Nephron (organoid): Measurements from ENCODE around the gene HIPK1.

Experiments
- H3K27ac Mint-ChIP-seq, 3 experiments: 2 replicates each; pipeline ENCODE4 v1.8.0; 2020; ENCODE audit warnings: mixed read lengths in 3 of 3, mild to moderate bottlenecking in 2 of 3, moderate library complexity in 1 of 3
- H3K27me3 Mint-ChIP-seq: 2 replicates; pipeline ENCODE4 v1.8.0; 2021; ENCODE audit warnings: low read depth, mild to moderate bottlenecking, moderate library complexity, mixed read lengths
- H3K36me3 Mint-ChIP-seq: 2 replicates; pipeline ENCODE4 v1.8.0; 2020; ENCODE audit warnings: low read depth, mixed read lengths
- H3K4me1 Mint-ChIP-seq: 2 replicates; pipeline ENCODE4 v1.8.0; 2020; ENCODE audit warnings: mixed read lengths
- H3K4me3 Mint-ChIP-seq, 3 experiments: 2 replicates each; pipeline ENCODE4 v1.8.0; 2020; ENCODE audit warnings: mild to moderate bottlenecking in 3 of 3, mixed read lengths in 3 of 3, moderate library complexity in 2 of 3
- H3K9me3 Mint-ChIP-seq: 2 replicates; pipeline ENCODE4 v1.8.0; 2020; ENCODE audit warnings: mixed read lengths
- TF ChIP-seq, protein P1 (sequence below), 3 experiments: fragments of 200-600 bp; sonication (generic); IDR thresholded peaks; one replicate each; pipeline ENCODE4 v1.5.0; 2021; ENCODE audit warnings: antibody characterized with exemption in 3 of 3; ENCODE audit not compliant: unreplicated experiment in 3 of 3

Gene HIPK1

DNA sequence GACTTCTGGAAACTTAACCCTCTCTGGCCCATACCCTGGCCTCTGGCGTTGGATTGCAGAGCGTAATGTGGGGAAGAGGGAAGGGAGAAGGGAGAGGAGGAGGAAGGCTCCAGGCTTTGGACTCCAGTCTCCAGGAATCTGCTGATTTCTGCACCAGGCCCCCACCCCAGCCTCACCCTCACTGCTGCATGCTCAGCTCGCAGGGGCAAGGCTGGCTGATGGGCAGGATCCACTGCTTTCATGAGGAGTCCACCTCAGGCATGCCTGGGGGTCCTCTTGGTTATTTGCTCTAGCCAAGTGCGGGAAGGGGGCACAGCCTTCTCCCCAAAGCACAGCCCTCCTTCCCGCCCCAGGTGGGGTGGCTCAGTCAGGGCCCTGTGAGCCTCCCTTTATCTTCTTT lies 53.8 kb downstream of the HIPK1 start:
- peaks cover 82% of the 10 kb centered on the region for H3K4me1 Mint-ChIP-seq
- TF ChIP-seq, protein P1, sequence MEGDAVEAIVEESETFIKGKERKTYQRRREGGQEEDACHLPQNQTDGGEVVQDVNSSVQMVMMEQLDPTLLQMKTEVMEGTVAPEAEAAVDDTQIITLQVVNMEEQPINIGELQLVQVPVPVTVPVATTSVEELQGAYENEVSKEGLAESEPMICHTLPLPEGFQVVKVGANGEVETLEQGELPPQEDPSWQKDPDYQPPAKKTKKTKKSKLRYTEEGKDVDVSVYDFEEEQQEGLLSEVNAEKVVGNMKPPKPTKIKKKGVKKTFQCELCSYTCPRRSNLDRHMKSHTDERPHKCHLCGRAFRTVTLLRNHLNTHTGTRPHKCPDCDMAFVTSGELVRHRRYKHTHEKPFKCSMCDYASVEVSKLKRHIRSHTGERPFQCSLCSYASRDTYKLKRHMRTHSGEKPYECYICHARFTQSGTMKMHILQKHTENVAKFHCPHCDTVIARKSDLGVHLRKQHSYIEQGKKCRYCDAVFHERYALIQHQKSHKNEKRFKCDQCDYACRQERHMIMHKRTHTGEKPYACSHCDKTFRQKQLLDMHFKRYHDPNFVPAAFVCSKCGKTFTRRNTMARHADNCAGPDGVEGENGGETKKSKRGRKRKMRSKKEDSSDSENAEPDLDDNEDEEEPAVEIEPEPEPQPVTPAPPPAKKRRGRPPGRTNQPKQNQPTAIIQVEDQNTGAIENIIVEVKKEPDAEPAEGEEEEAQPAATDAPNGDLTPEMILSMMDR (IDR thresholded peaks at IDR 0.05; ENCODE audit: unreplicated experiment in 3 of 3) = no peak
- peak overlapping the region; percentile 90 to 99 (median 98) for H3K27ac Mint-ChIP-seq

DNA sequence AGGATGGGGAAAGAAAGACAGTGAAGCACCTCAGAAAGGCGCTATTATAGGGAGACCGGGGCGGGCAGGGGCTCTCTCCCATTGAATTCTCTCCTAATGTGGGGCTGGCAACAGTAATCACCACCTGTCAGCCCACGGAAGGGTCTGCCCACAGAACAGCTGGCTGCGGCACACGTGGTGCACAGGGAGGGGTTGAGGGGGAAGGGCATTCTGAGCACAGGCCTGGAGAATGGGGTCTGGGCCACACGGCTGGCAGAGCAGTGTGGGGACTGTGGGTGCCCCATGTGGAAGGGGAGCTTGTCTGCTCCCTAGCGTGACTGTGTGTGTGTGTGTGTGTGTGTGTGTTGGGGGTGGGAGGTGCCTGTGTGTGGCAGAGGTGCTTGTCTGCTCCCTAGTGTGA lies 54.3 kb downstream of the HIPK1 start:
- H3K27me3 Mint-ChIP-seq = peaks cover 4% of the 10 kb centered on the region
- H3K4me1 Mint-ChIP-seq = peaks cover 78% of the 10 kb centered on the region
- peak overlapping the region; percentile 67 to 94 (median 89) for H3K4me3 Mint-ChIP-seq
- TF ChIP-seq, protein P1 (IDR thresholded peaks at IDR 0.05; ENCODE audit: unreplicated experiment in 3 of 3) = no peak
- peaks cover 13% of the 10 kb centered on the region for H3K9me3 Mint-ChIP-seq
- H3K27ac Mint-ChIP-seq = peak overlapping the region; percentile 90 to 99 (median 98)
- peaks cover 29% of the 10 kb centered on the region for H3K36me3 Mint-ChIP-seq

More for the DNA sequence above, 53.8 kb downstream of the HIPK1 start:
- Mint-ChIP-seq H3K27me3 (peaks cover 4% of the 10 kb centered on the region), H3K36me3 (peaks cover 29% of the 10 kb centered on the region), H3K9me3 (peaks cover 13% of the 10 kb centered on the region), H3K4me3 (peak overlapping the region; percentile 67 to 94 (median 89))

DNA sequence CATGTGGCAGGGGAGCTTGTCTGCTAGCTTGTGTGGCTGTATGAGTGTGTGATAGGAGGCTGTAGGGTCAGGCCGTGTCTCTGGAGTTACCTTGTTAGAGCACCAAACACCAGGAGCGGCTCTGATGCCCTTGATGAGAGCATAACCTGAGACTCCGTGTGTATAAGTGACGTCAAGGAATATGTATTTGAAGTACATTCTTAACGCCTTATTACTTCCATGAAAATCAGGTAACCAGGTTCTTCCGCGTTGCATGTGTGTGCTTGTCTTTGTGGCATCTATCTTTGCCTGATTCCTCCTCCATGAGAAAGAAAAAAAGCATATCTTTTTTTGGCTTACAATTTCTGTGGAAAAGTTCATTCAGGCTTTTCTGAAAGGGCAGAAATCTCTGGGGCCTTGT lies 54.7 kb downstream of the HIPK1 start:
- peaks cover 29% of the 10 kb centered on the region for H3K36me3 Mint-ChIP-seq
- peak overlapping the region; percentile 90 to 99 (median 98) for H3K27ac Mint-ChIP-seq
- H3K27me3 Mint-ChIP-seq = peaks cover 4% of the 10 kb centered on the region
- H3K4me1 Mint-ChIP-seq = peaks cover 74% of the 10 kb centered on the region
- H3K9me3 Mint-ChIP-seq = peaks cover 13% of the 10 kb centered on the region
- peak overlapping the region; percentile 67 to 94 (median 89) for H3K4me3 Mint-ChIP-seq
- TF ChIP-seq, protein P1 (IDR thresholded peaks at IDR 0.05; ENCODE audit: unreplicated experiment in 3 of 3) = no peak

DNA sequence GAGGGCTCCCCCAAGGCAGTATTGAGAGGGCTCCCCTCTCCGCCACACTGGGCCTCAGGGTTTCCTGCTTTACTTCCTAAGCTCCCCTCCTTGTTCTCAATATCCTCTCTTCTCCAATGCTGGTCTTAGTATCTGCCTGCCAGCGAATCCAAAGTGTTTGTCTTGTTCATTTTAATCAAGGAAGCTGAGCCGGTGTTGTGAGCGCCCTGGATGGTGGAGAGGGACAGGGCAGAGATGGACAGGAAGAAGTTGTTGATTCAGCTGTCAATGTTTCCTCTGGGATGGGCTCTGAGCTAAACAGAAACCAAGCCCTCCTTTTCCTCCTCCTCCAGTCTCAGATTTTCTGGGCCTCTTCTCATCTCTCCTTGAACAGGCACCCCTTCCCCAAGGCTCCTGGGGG lies 55.6 kb downstream of the HIPK1 start:
- TF ChIP-seq, protein P1 (IDR thresholded peaks at IDR 0.05; ENCODE audit: unreplicated experiment in 3 of 3) = no peak
- H3K27me3 Mint-ChIP-seq = peaks cover 4% of the 10 kb centered on the region
- peak overlapping the region; percentile 35 to 89 (median 39) for H3K4me3 Mint-ChIP-seq
- H3K4me1 Mint-ChIP-seq = peaks cover 65% of the 10 kb centered on the region
- peaks cover 29% of the 10 kb centered on the region for H3K36me3 Mint-ChIP-seq
- H3K27ac Mint-ChIP-seq = peak overlapping the region; percentile 62 to 99 (median 90)
- peaks cover 18% of the 10 kb centered on the region for H3K9me3 Mint-ChIP-seq

DNA sequence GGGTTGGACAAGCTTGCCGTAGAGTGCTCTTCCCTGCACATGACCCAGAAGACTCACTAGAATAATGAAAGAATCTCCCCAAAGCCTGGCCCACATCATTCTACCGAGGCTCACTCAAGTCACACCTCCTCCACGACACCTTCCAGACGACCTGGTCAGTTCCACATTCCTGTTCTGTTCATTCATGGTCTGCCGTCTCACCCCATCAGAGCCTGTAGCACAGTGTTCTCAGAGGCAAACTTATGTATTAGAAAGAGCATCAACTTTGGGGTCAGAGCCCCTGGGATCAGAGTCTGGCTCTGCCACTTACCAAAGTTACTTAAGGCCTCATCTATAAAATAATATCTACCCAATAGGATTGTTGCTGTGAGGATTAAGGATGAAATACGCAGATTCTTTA lies 57.7 kb downstream of the HIPK1 start:
- H3K4me1 Mint-ChIP-seq = peaks cover 49% of the 10 kb centered on the region
- H3K9me3 Mint-ChIP-seq = peaks cover 22% of the 10 kb centered on the region
- H3K27ac Mint-ChIP-seq = peak overlapping the region in 2 of 3 experiments; percentile 23 to 89
- TF ChIP-seq, protein P1 (IDR thresholded peaks at IDR 0.05; ENCODE audit: unreplicated experiment in 3 of 3) = no peak
- H3K4me3 Mint-ChIP-seq = peak overlapping the region in 1 of 3 experiments; percentile 43
- H3K36me3 Mint-ChIP-seq = peaks cover 20% of the 10 kb centered on the region
- peaks cover 4% of the 10 kb centered on the region for H3K27me3 Mint-ChIP-seq

DNA sequence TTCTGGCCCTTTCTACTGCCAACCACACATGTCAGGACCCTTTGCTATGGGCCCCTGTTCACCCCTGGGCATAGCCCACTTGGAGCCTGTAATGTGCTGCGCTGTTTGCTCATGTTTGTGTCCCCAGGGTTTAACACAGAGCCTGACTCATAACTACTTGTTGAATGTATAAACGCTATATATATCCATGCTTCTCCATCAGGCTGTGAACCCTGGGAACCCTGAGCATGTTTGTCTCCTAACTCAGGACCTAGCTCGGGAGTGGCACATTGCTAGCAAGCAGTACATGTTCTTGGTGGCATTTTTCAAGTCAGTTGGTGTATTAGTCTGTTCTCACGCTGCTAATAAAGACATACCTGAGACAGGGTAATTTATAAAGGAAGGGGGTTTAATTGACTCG lies 58.1 kb downstream of the HIPK1 start:
- TF ChIP-seq, protein P1 (IDR thresholded peaks at IDR 0.05; ENCODE audit: unreplicated experiment in 3 of 3) = no peak
- Mint-ChIP-seq H3K4me1 (peaks cover 44% of the 10 kb centered on the region), H3K36me3 (peaks cover 18% of the 10 kb centered on the region), H3K27me3 (peaks cover 4% of the 10 kb centered on the region), H3K4me3 (no peak overlapping the region), H3K9me3 (peaks cover 22% of the 10 kb centered on the region), H3K27ac (peak overlapping the region in 1 of 3 experiments; percentile 23)
